DMS79 treated with DMSO at 0.1 percent for 48 hours (cell line): ENCODE results near the gene TSPEAR.
"Not testable (repeated sequence)": the region's sequence is repeated elsewhere in the genome, so short reads cannot be mapped to it uniquely, and the experiment has no call there.

ENCODE experiments used
- DNase-seq: peaks from one replicate; lab custom pipeline; 2025; lab: John Stamatoyannopoulos, UW

Gene TSPEAR

DNA sequence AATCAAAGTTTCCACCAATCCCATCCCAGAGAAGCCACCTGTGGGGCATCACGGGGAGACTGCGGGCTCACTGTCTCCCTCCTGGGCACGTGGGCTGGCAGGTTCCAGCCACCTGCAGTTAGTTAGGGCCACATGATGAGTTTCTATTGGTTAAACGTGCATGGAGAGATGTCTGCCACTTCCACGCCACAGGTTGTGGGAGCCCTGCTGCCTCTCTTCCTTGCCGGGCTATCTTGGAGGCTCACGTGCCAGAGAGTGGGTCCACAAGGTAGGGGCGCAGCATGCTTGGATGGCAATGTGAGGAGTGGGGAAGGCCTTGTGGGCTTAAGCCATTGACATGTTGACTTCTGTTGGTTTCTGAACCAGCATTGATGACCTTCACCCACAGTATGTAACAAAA is 107.5 kb downstream of the TSPEAR start:
- DNase-seq: no peak

DNA sequence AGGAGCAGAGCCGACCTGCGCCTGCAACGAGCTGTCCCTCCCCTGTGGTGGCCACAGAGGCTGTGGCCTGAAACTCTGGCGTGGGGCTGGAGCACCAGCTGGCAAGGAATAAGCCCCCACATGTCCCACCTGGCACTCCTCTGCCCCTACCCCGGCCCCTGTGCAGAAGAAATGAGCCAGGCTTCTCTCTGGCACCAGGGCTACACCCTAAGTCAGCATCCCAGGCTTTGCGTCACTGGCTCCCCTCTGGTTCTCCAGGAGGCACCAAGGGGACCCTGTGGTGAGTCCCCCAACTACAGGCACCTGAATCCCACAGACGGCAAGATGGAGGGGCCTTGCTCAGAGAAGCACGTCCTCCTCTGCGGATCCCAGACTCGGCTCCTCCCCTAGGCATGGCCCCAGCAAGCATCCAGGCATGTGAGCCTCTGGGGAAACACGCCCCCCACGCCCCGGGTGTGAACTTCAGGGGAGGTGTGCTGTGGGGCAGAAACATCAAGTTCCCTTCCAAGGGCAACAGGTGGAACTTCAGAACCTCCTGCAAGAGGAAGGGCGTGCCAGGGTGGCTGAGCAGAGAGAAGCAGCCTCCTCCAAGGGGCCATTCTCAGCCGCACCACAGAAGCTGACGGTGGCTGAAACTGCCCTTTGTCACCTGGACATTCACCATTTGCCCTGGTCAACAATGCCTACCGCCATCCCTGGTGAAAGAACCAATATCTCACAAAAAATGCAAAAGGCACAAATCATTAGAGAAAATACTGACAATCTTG is 108.1 kb downstream of the TSPEAR start:
- DNase-seq: no peak

DNA sequence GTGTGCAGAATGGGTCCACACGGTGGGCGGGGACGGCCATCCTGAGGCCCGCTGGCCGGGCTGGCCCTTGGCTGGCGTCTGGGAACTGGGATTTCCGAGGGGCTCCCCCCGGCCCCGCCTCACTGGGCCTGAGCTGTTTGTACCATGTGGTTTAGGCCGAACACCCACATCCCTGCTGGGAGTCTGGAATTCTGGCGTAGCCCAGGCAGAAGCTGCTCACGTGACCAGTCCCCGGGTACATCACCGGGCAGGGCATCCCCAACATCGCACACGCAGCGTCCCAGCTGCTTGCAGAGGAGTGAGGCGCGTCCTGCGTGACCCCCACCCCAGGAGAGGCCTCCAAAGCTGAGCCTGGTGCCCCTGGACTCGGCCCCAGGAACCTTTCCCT is 108.9 kb downstream of the TSPEAR start:
- DNase-seq: no peak

DNA sequence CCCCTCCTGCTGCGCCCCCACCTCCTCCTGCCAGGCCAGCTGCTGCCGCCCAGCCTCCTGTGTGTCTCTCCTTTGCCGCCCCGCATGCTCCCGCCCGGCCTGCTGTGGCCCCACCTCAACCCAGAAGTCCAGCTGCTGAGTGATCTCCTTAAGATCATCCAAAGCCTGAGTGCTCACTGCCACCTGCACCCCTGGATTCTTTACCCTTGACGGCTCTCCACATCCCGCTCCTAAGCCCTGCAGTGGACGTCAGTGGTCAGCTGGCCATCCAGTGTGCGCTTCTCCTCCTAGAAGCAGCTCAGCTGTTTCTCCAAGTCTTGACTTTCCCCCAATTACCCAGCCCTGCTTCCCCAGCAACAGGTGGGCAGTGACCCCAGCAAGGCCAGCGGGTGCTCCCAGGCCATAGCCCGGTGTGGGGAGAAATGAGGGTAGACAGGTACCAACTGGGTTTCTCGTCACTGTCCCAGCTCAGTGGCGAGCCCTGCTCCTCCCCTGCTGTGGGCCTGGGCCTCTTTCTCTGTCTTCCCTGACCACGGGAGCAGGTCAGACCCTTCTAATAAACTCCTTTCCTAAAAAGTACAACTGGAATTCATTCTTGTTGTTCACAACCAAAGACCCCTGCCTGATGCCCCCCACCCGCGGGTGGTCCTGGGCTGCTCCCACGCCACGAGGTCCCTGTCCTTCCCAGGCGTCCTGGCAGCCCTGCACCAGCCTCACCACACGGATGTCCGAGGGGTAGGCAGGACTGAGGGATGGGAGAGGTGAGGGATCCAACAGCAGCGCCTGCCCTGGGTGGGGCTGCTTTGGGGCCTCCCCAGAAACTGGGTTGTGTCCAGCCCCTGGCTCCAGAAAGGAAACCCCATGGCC is 109.5 kb downstream of the TSPEAR start:
- no peak for DNase-seq

DNA sequence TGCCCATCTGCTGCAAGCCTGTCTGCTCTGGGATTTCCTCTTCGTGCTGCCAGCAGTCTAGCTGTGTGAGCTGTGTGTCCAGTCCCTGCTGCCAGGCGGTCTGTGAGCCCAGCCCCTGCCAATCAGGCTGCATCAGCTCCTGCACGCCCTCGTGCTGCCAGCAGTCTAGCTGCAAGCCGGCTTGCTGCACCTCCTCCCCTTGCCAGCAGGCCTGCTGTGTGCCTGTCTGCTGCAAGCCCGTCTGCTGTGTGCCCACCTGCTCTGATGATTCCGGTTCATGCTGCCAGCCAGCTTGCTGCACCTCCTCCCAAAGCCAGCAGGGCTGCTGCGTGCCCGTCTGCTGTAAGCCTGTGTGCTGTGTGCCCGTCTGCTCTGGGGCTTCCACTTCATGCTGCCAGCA is 110.3 kb downstream of the TSPEAR start:
- not testable (repeated sequence) for DNase-seq

DNA sequence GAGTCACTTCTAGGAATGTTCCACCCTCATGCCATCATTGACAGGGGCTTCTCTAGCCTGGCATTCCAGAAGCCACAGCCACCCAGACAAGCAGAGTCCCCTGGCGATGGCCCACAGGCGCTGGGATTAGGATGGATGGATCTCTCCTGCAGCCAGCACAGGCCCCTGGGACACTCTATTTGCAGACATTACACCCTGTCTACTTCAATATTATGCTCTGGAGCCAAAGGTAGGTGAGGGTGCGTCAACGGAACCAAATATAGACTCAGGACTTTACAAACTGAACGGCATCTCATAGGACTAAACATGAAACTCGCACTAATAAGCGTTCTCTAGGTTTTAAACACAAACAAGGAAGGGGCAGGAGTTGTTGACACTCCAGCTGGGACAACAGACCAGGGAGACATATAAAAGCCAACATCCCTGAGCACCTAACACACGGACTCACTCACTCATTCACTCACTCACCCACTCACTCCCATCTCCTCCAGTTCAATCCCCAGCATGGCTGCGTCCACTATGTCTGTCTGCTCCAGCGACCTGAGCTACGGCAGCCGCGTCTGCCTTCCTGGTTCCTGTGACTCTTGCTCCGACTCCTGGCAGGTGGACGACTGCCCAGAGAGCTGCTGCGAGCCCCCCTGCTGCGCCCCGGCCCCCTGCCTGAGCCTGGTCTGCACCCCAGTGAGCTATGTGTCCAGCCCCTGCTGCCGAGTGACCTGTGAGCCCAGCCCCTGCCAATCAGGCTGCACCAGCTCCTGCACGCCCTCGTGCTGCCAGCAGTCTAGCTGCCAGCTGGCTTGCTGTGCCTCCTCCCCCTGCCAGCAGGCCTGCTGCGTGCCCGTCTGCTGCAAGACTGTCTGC is 111.0 kb downstream of the TSPEAR start, which contains the start of gene KRTAP10-7:
KRTAP10-7 (plus strand) TSS at position 480 of the 861 bp plus-strand sequence; CDS start at position 505, 25 bp downstream.
- not testable (repeated sequence) for DNase-seq

DNA sequence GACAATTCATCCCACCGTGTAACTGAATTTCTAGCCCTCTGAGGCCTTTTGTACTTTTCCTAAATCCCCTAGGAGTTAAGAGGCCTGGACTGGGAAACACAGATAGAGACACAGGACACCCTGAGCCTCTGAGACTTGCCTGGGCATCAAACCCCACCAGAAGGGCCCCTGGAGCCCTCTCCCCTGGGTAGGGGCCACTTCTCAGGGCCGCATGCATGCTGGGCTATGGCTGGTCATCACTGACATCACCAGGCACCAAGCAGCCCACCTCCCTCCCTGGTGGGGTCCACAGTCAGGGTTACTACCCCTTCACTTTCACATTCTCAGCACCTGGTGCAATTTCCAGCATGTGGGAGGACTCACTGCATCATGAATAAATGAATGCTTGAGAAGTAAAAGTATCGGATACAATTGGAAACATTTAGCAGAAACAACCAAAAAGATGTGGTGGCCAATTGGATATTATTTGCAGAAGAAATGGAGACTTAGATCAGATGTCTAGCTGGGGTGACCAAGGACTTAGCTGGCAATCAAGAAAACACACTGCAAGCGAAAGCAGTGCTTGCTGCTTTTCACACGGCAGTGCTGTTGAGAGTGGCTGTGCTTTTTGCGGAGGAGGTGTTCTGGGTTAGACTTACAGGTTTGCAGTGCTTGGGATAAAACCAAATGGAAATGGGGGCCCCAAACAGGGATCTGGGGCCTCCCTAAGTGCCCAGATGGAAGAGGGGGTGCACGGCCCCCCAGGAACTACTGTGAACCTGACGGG is 111.9 kb downstream of the TSPEAR start:
- no peak for DNase-seq

DNA sequence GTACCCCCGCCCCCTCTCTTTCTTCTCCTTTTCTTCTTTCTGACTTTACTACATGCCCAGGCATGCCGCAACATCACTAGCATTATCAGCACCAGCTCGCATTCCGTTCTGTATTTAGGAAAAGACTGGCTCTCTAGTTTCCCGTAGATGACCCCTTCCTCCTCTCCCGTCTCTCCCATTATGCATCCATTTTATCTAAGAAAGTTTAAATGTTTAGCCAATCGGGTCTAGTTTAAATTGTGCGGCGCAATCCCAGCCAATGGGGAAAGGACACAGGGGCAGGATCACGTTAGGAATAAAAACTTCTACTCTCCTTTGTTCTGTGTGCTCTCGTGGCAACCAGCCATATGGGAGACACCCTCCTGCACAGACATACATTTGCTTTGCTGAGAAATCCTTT is 113.3 kb downstream of the TSPEAR start:
- DNase-seq: no peak

DNA sequence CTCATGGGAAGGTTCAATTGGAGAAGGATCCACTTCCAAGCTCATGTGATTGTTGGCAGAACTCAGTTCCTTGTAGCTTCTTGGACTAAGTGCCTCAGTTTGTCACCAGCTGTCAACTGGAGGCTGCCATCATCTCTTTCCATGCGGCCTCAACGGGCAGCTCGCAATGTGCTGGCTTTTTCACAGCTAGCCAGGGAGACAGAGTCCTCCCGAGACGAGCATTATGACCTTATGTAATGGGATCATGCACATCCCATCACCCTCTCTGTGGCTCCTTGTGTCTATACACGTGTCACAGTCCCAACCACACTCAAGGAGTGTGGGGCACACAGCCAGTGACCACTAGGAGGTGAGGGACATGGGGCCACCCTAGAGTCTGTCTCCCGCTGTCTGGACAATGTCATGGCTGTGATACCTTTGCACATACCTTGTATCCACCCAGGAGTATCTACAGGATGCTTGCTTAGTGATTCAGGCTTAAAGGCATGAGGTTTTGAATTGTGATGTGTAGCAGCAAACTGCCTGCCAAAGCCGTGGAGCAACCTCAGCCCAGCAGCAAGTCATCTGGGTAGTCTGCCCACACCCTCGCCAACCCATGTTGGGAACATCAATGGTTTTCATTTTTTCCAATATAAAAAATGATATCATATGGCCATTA is 115.2 kb downstream of the TSPEAR start:
- no peak for DNase-seq

DNA sequence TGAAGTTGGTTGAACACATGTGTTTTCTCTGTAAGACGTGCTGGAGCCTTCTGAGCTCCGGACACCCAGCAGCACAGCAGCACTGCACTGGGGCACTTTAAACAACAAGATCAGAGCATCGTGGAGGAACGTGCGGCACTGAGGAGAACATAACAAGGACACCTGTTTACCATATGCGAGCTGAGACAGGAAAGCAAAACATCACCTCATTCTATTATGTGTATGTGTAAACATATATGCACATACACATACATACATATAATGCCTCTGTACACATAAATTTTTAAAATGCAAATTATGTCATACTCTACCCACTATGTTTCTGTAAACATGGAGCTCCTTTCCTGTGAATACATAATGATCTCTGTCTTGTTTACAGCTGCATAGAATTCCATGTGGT is 115.8 kb downstream of the TSPEAR start:
- no peak for DNase-seq

DNA sequence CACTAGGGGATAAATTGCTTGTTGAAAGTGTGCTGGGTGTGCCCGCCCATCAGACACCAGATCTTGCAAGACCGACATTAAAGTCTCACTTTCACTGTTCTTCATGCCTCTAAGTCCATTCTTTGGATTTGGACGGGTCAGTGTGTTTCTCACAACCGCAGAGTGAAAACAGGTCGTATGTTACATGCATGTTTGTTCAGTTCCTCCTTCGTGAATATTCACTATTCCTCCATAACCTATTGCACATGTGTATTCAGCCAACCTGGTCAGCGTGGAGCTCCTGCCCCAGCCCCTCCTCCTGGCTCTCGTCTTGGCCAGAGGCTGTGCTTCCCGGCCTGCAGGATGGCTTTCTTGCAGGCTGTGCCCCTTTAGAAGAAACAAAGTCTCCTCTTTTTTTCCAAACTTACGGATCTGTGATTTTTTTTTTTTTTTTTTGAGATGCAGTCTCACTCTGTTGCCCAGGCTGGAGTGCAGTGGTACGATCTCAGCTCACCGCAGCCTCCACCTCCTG is 116.9 kb downstream of the TSPEAR start:
- DNase-seq: no peak

DNA sequence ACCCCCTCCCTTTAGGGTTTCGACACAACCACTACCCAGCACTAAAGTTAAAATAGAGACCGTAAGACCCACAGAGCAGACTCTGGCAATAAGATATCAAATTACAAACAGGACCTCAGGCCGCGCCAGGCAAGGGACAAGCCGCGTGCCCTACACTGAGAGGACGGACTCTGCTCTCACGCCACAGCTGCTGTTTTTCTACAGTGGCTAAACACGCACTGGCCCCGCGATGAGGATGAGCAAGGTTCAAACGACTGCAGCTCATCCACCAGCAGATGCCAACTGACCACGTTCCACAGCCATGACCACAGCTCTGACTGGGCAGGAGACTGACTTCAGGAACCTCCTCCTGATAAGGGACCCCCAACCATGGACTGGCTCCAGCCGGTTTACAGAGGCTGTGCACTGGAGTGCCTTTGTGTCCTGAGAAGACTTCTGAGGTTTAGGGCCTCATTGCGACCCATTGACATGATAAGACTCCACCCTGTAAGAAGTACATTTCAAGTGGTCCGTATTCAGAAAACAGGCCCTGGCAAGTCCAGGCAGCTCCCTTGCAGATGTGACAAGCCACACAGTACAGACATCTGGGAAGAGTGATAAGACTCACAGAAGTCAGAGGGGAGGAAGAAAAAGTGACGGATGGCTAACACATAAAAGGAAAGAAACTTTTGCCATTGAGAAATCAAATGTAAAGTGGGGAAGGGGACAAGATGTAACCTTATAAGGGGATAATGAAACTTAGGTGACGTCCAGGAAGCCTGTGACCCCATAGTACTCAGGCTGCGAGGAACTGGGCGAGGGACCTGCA is 117.6 kb downstream of the TSPEAR start:
- peak; percentile 71 for DNase-seq

DNA sequence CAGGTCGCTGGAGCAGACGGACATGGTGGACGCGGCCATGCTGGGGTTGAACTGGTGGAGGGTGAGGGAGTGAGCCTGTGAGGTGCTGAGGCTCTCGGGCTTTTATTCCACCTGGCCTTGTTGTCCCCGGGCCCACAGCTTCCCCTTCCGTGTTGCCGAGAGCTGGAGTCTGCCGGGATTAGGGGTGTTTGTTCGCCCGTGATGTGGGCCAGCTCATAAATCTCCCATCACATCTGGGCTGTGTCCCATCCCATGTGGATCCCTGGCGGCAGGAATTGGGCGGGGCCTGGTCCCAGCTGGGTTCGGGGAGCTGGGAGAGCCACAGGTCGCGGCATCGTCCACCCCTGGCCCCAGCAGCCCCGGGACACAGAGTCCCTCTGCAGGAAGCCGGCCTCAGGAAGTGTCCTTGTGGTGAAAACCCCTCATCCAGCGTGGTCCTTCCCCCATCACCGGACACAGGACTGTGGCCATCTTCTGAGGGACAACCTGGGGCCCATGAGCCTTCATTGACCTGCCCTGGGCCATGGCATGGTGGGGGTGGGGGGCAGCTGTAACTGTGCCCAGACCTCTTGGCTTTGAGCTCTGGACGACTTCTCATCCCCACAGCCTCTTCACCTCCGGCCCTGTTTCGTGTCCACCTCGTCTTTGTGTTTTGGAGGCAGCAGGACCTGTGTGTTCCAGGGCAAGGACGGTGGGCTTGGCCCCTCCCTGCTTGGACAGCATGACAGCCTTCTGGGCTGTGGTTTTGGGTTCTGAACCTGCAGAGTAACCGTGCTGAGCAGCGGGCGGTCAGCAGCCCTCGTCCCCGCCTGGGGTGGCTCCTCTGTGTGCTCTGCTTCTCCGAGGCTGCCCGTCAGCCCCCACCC is 118.7 kb downstream of the TSPEAR start, which contains the start of gene KRTAP10-6:
KRTAP10-6 (minus strand) TSS at position 60 of the 866 bp plus-strand sequence; CDS start at position 39, 21 bp downstream.
- no peak for DNase-seq

DNA sequence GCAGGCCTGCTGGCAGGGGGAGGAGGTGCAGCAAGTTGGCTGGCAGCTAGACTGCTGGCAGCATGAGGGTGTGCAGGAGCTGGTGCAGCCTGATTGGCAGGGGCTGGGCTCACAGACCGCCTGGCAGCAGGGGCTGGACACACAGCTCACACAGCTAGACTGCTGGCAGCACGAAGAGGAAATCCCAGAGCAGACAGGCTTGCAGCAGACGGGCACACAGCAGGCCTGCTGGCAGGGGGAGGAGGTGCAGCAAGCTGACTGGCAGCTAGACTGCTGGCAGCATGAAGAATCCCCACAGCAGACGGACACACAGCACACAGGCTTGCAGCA is 119.6 kb downstream of the TSPEAR start:
- not testable (repeated sequence) for DNase-seq

DNA sequence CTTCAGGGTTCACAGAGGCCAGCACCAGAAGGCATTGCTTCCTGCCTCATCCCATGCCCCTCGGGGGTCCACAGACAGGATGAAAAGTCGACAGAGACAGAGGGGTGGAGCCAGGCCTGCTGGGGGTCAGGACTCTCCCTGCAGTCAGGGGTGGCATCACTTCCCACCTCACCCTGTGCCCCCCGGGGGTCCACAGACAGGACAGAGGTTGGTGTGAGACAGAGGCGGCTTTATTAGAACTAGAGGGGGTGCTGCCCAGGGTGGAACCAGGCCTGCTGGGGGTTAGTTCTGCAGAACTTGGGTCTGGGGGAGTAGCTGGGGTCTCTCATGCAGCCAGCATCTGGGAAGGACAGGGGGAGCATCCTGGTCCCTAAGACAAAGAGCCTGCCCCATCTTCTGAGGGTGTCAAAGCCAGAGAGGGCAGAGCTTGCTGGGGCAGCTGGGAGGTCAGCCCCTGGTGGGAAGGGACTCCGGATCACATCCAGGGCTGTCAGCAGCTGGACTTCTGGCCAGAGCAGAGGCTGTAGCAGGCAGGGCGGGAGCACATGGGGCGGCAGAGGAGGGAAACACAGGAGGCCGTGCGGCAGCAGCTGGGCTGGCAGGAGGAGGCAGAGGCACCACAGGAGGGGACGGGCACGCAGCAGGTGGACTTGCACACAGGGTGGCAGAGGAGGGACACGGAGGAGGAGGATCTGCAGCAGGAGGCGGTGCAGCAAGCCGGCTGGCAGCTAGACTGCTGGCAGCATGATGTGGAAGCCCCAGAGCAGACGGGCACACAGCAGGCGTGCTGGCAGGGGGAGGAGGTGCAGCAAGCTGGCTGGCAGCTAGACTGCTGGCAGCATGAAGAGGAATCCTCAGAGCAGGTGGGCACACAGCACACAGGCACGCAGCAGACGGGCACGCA is 120.2 kb downstream of the TSPEAR start:
- not testable (repeated sequence) for DNase-seq

DNA sequence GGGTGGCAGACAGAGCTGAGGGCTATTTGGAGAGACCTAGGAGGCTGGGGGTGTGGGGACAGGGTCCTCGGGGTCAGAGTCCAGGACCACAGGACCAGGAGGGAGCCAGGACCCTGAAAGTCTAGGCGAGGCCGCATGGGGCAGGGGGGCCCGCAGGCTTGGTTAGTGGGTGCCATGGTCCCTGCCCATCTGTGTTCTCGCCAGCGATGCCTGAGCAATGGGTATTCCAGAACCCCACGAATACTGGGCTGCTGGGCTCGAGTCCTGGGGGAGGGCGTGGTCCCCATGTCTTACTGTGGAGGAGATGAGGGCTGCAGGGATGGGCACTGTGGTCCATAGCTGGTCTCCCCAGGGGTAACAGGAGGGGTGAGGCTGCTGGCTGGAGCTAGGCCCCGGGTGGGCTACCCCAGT is 121.1 kb downstream of the TSPEAR start:
- DNase-seq: no peak

DNA sequence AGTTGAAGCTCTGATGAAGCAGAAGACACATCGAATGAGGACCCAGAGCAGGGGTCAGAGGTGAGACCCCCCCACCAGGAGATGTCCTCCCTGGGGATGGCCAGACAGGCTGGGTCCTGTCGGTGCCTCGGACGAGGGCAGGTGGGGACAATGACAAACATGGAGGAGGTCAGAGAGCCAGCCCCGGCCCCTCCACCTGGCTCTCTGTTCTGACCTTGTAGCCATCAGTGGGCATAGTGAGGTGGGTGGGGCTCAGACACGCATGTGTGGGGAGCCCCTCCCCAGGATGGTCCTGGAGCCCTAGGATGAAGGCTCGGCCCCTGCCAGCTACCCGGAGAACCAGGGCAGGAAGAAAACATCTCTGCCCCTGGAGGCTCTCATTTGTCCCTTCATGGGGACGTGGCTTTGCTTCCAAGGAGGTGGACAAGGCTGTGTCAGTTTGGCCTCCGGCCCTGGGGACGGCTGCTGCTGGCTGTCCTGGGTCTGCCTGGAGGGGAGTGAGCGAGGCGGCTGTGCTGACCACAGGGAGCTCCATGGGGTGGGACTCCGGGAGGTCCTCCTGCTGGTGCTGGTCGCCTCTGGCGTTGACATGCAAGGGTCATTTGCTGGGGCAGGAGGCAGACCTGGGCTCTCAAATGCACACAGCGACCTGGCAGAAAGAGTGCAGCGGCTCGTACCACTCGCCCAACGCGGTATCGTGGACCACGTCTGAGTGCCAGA is 121.6 kb downstream of the TSPEAR start:
- no peak for DNase-seq
